HG02798 (cell line): ENCODE measurements around the gene KCNQ1.

Source experiments
- ATAC-seq: cut with Tn5 transposase; IDR thresholded peaks from one replicate; pipeline ENCODE4 v1.9.1; 2021; ENCODE audit warnings: mild to moderate bottlenecking; ENCODE audit not compliant: unreplicated experiment, poor library complexity

The KCNQ1 gene

DNA sequence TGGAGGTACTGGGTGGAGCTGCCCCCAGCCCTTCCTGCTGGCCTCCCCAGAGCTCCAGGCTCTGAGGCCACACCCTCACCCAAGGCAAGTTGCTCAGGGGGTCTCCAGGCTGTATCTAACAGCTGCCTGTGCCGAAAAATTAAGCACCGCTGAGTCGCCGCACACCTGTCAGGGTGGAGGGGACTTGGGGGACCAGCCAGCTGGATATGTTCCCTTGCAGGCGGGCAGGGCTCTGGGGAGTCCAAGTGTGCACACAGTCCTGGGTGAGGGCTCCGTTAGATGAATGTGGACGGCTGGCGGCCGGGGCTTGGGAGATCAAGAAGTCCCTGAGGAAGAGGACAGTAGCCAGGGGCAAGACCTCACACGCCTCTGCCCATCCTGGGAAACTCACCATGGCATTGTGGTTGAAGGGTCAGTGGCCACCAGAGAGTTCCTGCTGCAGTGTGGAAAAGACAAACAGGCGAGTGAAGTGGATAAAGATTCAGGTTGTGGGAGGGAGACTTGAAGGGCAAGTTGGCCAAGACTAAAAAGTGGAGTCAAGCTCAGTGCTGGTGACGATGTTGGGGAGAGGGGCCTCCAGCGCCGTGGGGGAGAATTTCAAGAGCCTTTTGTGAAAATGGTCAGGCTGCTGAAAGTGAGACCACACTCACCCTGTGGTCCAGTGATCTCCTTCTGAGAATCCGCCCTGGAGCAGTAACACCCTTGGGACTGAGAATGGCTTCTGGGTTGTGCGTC, 371.1 kb downstream of the KCNQ1 start:
- no peak for ATAC-seq

DNA sequence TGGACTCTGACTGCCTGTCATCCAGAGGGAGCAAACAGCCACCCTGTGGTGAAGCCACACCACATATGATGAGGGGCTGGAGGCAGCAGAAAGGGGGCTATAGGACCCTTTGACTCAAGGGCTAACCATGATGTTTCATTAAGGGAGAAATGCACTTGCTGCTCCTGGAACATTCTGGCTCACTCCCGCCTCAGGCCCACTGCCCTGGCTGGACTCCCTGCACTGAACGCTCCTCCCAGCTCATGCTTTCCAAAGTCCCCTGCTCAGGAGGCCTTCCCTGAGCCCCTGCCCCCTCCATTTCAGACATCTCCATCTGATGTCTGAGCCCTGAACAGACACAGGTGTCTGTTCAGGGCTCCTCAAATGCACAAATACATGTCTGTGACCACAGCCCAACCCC, 371.7 kb downstream of the KCNQ1 start:
- ATAC-seq = no peak

DNA sequence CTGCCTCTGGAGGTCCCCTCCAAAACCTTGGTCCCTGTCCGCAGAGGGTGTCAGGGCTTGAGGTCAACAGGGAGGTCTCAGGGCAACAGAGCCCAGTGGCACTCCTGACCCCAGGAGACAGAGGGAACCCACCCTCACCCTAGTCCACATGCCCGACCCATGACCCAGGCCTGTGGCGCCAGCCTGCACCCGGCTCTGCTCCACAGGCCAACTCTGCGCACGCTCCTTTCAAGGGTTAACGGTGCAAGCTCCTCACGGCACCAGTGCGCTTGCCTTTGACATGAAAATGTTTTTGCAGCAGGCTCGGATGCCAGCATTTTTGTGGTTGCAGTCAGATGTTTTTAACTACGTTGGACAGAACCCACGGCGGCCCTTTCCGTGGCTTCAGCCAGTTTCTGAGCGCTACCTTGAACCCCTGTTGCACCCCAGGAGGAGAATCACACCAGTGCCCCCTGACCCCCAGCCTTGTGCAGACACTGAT, 372.2 kb downstream of the KCNQ1 start:
- no peak for ATAC-seq

DNA sequence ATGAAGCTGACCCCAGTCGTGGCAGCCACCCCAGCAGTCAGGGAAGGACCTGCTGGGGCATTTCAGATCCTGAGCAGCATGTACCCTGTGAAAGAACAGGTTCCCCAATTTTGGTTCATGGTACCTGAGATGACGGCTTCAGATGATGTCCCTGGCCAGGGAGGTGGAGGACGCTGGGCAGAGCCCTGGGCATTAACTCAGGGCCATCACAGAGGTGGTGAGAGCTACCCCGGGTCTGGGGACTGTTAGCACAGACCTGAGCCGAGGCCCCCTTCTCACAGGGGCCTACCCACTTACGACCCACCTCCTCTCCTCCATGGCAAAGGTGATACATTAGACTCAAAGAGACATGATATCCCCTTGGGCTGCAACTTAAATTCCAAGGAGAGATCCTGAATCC, 372.6 kb downstream of the KCNQ1 start:
- ATAC-seq = no peak

DNA sequence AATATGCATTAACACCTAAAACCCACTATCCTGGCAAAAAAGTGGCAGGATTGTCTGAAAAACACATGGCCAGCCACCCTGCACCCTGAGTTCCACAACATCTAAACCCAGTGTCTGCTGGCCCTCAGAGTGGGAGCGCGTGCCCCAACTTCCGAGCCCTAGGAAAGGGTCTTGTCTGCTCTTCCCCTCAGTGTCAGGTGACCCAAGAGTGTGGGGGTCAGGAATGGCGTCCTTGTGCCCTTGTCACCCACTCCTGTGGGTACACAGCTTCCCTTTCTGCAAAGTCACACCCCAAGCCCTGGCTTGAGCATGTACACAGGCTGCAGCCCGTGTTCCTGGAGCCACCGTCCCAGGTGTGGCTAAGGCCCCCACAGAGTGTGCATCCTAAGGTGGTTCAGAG, 373.2 kb downstream of the KCNQ1 start:
- no peak for ATAC-seq

DNA sequence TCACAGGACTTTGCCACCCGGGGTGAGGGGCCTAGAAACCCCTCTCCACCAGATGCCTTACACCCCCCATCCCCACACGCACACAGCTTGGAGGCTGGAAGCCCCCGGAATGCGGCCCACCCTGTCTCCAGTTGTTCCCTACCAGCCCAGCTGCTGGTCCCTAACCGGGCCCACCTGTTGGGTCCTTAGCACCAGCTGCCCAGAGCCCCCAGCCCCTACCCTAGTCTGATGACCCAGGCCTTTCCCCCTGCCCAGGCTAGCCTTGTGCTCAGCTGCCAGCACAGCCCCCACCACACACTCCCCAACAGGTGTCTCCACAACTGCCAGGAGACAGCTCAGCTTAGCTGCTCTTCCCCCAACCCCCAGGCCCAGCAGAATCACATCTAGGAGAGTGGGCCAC, 373.7 kb downstream of the KCNQ1 start:
- no peak for ATAC-seq

DNA sequence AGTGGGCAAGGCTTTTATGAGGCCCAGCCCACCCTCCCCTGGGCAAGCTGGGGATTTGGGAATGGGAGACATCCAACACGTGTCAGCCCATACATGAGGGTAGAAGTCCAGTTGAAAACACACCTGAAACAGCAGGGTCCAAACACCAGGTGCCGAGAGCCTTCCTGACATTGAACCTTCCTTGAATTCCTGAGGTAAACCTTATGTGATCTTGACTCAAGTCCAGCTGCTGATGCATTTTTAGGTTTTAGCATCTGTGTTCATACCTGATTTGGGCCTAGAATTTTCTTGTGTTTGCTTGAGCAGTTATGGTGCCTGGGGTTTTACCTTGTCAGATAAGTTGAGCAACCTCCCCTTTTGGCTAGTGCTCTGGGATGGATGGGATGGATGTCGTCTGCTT, 374.5 kb downstream of the KCNQ1 start:
- ATAC-seq = no peak

DNA sequence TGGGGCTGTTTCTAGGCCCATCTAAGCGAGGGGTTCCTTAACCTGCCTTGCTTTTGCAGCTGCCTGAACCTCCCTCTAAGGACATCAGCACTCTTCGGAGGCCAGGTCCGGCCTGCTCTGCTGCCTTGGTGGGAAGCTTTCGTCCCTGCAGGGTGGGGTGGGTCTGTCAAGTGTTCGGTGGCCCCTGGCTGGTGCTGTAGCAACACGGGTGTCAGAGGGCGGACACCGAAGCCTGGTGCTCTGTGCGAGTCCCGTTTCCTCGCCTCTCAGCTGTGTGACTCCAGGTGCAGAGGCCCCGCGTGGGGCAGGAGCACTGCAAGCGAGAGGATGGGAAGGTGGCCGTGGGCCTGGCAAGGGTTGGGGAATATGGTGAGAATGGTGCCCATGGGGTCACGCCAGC, 376.2 kb downstream of the KCNQ1 start:
- no peak for ATAC-seq

DNA sequence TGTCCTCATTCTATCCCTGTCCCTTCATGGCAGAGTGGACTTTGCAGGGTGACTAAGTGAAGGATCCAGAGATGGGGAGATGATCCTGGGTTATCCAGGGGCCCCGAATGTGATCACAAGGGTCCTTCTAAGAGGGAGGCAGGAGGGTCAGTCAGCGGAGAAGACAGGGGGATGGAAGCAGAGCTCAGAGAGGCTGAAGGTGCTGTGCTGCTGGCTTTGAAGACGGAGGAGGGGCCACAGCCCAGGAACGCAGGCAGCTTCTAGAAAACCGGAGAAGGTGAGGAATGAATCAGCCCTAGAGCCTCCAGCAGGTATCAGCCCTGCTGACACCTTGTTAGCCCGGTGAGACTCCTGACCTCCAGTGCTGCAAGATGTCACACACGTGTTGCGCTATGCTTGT, 377.1 kb downstream of the KCNQ1 start:
- ATAC-seq = no peak

DNA sequence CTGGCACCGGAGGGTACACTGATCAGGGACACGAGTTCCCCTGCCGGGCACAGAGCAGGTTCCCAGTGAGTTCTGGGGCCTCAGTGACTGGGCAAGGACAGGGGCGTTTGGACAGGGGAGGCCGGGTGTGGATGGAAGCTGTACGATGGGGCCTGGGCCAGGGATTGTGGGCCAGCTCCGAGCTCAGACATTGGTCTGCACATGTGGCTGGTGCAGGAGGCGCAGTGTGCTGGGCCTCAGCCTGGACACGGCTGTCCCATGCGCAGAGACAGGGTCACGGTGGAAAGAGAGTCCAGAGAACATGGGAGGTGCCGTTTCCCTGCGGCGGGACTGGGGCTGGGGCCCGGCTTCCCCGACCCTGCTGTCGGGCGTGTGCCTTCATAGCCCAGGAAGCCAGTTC, 380.0 kb downstream of the KCNQ1 start:
- ATAC-seq = no peak

DNA sequence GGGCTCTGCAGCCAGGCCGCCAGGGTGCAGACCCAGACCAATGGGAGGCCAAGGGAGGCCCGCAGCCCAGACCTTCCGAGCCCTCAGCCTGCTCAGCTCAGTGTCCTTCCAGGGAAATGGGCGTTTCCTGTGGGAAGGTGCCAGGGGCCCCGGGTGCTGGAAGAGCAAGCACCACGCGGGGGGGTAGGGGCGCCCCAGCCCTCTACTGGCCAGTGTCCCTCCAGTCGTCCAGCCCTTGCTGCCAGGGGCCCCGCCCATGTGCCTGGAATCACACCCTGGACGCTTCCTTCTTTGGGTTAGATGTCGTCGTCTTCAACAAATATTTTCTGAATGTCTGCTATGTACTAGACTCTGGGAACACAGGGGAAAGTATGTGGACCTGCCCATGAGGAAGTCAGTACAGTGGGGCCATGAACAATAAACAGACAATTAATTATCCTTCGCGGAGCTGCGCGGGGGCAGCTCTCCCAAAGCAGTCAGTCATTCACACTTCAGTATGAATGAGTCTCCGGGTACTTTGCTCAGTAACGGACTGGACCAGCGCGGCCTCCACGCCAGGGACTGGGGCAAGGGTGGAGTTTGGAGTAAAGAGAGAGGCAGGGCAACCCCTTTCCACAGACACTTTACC, 380.6 kb downstream of the KCNQ1 start:
- ATAC-seq = no peak

DNA sequence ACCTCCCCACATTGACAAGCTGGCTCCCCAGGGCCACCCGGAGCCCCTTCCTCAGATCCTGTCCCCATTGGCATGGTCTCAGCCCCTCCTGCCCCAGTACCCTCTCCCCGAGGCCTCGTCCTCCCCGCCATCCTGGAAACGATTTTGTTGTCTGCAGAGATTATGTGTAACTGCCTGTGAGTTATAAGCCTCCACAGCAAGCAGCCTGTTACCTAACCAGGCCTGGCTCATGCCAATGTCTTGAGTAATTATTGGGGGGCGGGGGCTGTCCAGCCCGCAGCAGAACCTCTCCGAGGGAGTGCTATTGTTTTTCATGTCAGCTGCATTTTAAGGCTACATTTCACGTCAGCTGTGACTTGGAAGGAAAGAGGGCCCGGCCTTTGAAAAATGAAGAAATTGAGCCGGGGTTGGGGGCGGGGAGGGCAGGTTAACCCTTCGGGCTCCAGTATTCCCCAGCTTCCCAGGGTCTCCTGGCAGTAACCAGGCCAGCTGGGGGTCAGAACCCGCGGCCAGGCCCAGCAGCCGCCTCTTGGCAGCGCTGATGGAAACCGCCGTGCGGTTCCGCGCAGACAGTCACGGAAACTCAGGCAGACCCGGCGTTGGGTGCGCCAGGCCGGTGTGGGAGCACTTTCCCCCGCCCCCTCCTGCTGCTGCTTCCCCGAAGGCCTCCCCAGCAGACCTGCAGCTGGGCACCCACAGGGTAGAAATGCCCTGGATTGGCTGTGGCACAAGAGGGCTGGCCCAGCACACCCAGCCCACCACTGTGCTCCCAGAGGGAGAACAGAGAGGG, 381.3 kb downstream of the KCNQ1 start:
- ATAC-seq = no peak

DNA sequence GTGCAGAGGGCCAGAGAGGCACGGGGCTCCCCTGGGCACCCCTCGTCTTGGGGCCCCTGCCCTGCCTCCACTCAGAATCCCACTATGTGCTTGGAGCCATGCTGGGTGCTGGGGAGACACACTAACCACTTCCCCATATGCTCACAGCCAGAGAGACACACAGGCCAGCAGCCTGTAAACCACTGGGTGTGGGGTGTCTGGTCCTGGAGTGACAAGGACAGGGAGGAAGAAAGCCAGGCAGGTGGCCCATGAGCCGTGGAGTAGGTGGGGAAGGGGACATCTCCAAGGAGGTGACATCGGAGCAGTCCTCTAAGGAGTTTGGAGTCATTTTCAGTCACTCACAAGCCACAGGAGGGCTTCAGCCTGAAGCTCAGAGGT, 381.9 kb downstream of the KCNQ1 start:
- no peak for ATAC-seq

DNA sequence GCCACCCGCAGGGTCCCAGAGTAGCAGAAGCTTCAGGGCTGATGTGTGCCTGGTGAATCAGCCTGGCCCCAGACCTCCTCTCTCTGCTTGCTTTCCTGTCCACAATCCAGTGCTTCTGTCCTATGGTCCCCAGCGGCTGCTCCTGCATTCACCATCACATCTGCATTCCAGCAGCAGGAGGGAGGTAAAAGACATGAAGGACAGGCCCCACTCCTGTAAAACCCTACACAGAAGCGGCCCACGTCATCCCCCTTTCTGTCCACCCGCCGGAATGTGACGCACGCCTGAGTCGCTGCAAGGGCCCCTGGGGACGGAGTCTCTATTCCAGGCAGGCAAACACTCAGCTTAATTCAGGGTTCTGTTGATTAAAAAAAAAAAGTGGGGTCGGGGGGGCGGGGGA, 382.4 kb downstream of the KCNQ1 start:
- ATAC-seq = no peak

DNA sequence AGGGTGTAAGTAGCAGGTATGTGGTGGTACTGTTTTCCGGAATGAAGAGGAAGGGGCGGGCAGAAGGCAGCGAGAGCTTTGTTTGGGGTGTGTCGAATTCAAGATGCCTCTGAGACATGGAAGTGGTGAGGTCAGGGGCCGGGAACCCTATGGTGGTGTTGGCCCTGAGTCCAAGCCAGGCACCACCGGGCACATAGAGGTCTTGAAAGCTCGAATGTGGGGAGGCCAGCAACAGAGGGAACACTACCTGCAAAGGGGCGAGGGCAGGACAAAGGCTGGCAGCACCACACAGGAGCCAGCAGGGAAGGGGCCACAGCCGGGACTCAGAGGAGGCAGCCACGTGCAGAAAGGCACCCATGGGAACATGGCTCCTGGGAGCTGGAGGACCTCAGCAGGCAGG, 383.0 kb downstream of the KCNQ1 start:
- no peak for ATAC-seq

DNA sequence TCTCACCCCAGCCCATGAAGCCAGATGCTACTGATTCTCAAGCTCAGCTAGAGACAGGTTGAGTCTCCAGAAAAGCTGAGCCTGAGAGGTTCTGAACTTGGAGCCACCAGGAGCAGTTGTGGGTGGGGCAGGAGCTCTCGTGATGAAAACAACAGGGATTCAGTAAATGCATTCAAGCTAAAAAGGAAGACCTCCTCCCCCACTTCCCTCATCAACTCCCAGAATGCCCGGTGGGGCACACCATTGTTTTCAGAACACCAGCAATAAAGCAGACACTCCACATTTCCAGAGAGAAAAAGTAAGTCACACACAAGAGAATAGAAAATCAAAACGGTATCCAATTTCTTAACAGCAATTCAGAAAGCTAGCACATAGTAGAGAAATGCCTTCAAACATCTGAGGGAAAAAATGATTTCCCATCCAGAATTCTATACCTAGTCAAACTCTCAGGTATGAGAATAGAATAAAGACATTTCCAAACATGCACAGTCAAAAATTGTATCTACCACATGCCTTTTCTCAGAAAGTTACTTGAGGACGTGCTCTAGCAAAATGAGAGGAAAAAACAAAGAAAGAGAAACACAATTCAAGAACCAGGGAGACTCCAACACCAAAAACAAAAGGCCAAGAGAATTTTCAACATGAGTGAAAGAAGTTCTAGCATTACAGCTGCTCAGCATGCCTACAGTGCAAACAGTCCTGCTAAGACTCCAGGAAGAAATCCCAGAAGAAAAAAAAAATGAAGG, 383.9 kb downstream of the KCNQ1 start:
- ATAC-seq = no peak

DNA sequence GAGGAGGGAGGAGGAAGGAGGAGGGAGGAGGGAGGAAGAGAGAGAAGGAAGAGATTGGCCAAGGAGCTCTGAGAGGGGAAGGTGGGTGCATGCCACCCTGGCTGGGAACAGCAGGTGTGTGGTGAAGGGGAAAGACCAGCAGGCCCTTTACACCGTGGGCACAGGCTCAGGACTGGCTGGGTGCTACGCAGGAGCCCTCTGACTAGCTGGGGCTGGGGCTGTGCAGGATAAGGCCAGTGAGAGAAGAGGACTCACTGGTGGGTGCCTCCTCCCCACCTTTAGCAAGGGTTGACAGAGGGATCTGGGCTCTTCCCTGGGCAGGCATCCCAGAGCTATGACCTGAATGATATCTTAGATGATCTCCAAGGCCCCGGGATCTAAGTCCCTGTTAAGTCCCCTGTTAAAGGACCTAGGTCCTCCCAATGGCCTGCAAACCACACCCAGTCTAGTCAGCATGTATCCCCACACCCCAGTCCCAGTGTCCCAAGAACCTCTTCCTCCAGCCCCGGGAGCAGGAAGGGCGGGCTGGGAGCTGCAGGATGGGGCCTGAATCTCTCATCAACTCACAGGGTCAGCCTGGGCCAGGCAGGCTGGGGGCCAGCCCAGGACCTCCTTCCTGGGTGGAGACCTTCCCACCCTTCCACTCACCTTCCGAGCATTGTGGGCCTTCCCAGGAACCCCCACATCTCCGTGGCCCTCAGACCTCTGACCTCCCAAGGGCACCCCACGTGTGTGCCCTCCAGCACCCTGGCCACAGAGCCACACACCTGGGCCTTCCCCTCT, 385.4 kb downstream of the KCNQ1 start:
- no peak for ATAC-seq

DNA sequence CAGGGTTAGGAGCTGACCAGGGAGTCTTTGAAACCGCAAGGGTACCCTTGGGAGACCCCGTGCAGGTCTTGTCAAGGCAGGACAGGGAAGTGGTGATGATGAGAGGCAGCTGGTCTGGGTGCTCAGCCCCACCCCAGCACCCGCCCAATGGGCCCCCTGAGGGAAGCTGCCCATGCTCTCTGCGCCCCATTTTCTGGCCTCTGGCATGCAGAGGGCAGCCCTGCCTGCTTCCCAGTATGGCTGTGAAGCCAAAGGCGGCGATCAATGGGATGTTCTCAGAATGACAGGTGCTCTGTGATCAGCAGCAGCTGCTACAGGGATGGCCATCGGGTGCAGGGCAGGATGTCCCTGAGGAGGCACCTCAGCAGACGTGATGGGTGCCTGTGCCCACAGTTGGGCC, 386.1 kb downstream of the KCNQ1 start:
- ATAC-seq = no peak

DNA sequence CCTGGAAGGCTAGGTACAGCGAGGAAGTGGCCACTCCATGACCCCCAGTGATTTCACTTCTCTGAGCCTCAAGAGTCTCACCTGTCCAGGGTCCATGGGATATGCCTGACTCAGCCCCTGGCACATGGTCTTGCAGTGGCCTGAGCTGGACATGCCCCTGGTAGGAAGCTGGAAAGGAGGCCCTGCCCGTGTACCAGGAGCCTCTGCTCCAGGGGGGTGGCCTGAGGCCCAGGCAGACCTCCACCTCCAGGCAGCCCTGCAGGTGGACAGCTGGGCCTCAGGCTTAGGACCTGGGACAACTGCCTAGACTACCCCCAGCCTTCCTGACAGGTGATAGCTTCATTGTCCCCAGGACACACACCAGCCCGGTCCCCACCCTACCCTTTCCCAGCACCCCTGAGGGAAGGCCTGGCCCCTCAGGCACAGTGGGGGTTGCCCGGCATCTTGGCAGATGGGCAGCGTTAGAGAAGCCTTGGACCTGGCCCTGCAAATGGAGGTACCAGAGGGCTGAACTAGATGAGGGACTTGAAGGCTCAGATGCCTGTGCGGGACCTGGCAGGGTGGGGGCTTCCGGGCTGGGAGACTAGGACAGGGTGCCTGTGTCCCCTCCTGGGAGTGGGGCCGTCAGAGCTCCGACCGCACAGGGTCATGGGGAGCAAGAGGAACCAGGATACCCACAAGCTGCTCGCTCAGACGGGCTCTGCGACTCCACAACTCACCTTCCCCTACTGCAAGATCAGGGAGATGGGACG, 387.1 kb downstream of the KCNQ1 start:
- ATAC-seq = no peak
